ENCODE results near the gene STARD13. TPM values are rescaled to one million over a fixed set of nuclear protein-coding genes. Genes with fewer than 3 reads are reported as not detected.
"Not testable (repeated sequence)": the region's sequence is repeated elsewhere in the genome, so short reads cannot be mapped to it uniquely, and the experiment has no call there.

The STARD13 gene
- total RNA-seq, 1 donor from 2014 or later = 37.6 TPM

DNA sequence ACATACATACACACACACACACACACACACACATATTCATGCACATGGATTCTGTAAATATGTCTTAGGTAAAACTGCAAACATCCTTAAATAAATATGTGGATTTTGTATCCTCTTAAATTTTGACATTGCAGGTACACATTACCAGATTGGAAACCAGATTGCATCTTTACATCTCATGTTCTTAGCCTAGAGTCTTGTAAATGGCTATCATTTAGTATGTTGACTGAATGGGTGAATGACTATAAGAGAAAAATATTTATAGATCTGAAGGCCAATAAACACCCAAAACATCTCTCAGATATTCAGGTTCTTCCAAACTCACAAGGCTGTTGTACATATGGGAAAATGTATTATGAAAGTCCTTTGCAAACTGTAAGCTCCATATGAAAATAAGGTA is 104.3 kb downstream of the STARD13 start:
- Mint-ChIP-seq H3K9me3 (ENCODE audit: low read depth) (peaks cover 3% of the 10 kb centered on the region), H3K36me3 (ENCODE audit: low read depth) (peaks cover 5% of the 10 kb centered on the region), H3K4me3 (ENCODE audit: unreplicated experiment) (no peak overlapping the region), H3K4me1 (ENCODE audit: low read depth) (peaks cover 90% of the 10 kb centered on the region), H3K27me3 (ENCODE audit: low read depth) (no peaks in the 10 kb centered on the region), H3K27ac (ENCODE audit: unreplicated experiment) (no peak overlapping the region)
- TF ChIP-seq, protein P1, sequence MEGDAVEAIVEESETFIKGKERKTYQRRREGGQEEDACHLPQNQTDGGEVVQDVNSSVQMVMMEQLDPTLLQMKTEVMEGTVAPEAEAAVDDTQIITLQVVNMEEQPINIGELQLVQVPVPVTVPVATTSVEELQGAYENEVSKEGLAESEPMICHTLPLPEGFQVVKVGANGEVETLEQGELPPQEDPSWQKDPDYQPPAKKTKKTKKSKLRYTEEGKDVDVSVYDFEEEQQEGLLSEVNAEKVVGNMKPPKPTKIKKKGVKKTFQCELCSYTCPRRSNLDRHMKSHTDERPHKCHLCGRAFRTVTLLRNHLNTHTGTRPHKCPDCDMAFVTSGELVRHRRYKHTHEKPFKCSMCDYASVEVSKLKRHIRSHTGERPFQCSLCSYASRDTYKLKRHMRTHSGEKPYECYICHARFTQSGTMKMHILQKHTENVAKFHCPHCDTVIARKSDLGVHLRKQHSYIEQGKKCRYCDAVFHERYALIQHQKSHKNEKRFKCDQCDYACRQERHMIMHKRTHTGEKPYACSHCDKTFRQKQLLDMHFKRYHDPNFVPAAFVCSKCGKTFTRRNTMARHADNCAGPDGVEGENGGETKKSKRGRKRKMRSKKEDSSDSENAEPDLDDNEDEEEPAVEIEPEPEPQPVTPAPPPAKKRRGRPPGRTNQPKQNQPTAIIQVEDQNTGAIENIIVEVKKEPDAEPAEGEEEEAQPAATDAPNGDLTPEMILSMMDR (IDR thresholded peaks at IDR 0.05) = no peak
- DNase-seq (ENCODE audit: low spot score) = no peak

- Mint-ChIP-seq H3K4me1 (ENCODE audit: low read depth) (peaks cover 90% of the 10 kb centered on the region), H3K4me3 (ENCODE audit: unreplicated experiment) (no peak overlapping the region), H3K36me3 (ENCODE audit: low read depth) (peaks cover 3% of the 10 kb centered on the region), H3K27ac (ENCODE audit: unreplicated experiment) (peak overlapping the region; percentile 84), H3K9me3 (ENCODE audit: low read depth) (peaks cover 3% of the 10 kb centered on the region), H3K27me3 (ENCODE audit: low read depth) (no peaks in the 10 kb centered on the region)
- DNase-seq (ENCODE audit: low spot score) = no peak
- TF ChIP-seq, protein P1 (IDR thresholded peaks at IDR 0.05) = no peak
Observed at GRCh38 chr13:33180122-33180804, 105.3 kb downstream of the STARD13 start.

GRCh38 chr13:33179463-33179862 is 106.1 kb downstream of the STARD13 start:
- no peak for DNase-seq (ENCODE audit: low spot score)
- H3K4me3 Mint-ChIP-seq (ENCODE audit: unreplicated experiment) = no peak overlapping the region
- TF ChIP-seq, protein P1 (IDR thresholded peaks at IDR 0.05) = no peak
- peaks cover 90% of the 10 kb centered on the region for H3K4me1 Mint-ChIP-seq (ENCODE audit: low read depth)
- no peaks in the 10 kb centered on the region for H3K27me3 Mint-ChIP-seq (ENCODE audit: low read depth)
- peaks cover 3% of the 10 kb centered on the region for H3K9me3 Mint-ChIP-seq (ENCODE audit: low read depth)
- peaks cover 3% of the 10 kb centered on the region for H3K36me3 Mint-ChIP-seq (ENCODE audit: low read depth)
- peak overlapping the region; percentile 33 for H3K27ac Mint-ChIP-seq (ENCODE audit: unreplicated experiment)

DNA sequence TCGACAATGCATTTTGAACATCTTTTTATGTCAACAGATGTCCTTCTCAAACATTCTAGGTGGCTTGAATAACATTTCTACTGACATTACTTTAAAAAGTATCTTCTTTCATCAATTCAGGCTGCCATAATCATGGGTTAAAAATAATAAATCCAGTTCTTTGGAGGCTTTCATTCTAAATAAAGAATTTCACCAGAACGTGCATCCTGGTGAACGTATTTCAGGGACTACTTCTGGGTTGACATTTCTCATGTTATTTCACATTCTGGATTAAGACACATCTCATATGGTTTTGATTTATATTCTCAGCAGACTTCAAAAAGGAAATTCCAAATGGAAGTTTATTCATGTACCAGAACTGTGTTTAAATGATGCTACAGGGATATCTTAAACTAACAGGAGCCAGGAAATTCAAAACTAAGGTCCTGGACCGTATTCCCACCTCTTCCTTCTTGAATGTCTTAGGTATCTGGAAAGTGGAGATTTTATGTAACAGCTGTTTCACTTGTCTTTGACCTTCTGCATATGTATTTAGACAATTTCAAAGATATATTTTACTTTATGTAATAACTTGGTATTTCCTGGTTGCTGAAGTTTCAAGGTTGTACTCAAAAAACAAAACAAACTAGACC is 107.2 kb downstream of the STARD13 start:
- Mint-ChIP-seq H3K4me3 (ENCODE audit: unreplicated experiment) (no peak overlapping the region), H3K9me3 (ENCODE audit: low read depth) (peaks cover 3% of the 10 kb centered on the region), H3K36me3 (ENCODE audit: low read depth) (peaks cover 3% of the 10 kb centered on the region), H3K27ac (ENCODE audit: unreplicated experiment) (peak overlapping the region; percentile 28), H3K27me3 (ENCODE audit: low read depth) (no peaks in the 10 kb centered on the region), H3K4me1 (ENCODE audit: low read depth) (peaks cover 89% of the 10 kb centered on the region)
- TF ChIP-seq, protein P1 (IDR thresholded peaks at IDR 0.05) = no peak
- no peak for DNase-seq (ENCODE audit: low spot score)

- H3K36me3 Mint-ChIP-seq (ENCODE audit: low read depth) = not testable (repeated sequence)
- H3K27ac Mint-ChIP-seq (ENCODE audit: unreplicated experiment) = peak overlapping the region; percentile 20
Observed at GRCh38 chr13:33177340-33178208, 108.0 kb downstream of the STARD13 start.

More at GRCh38 chr13:33177340-33178208, 108.0 kb downstream of the STARD13 start:
- DNase-seq (ENCODE audit: low spot score); H3K9me3 Mint-ChIP-seq (ENCODE audit: low read depth); H3K27me3 Mint-ChIP-seq (ENCODE audit: low read depth); H3K4me3 Mint-ChIP-seq (ENCODE audit: unreplicated experiment): not testable (repeated sequence)
- H3K4me1 Mint-ChIP-seq (ENCODE audit: low read depth) = peaks cover 89% of the 10 kb centered on the region

All from chondrocyte (in vitro differentiated cells).